K562 (cell line): ENCODE measurements around the gene CCM2. TPM values are rescaled to one million over a fixed set of nuclear protein-coding genes. Genes with fewer than 3 reads are reported as not detected.

Experiments used
- ARID1B ChIP-seq: fragments of 450-650 bp; IDR thresholded peaks from 2 replicates; pipeline ENCODE4 v1.6.1; 2016; ENCODE audit warnings: antibody characterized with exemption, mild to moderate bottlenecking, inconsistent platforms
- ARID2 ChIP-seq: fragments of 450-650 bp; IDR thresholded peaks from 2 replicates; pipeline ENCODE4 v1.6.1; 2017; ENCODE audit warnings: antibody characterized with exemption, mild to moderate bottlenecking
- CBX5 ChIP-seq: IDR thresholded peaks from 2 replicates; pipeline ENCODE4 v1.6.1; 2014; ENCODE audit warnings: low read depth, borderline replicate concordance
- CREB1 ChIP-seq, 2 experiments: sonication (generic) in 1 of 2; formaldehyde crosslinking in 1 of 2; IDR thresholded peaks; 2 replicates each; pipeline versions ENCODE4 v1.6.1 to v1.8.0; 2012 to 2022; ENCODE audit warnings: inconsistent platforms in 1 of 2, mild to moderate bottlenecking in 1 of 2, missing genetic modification reagents in 1 of 2, moderate library complexity in 1 of 2
- CREM ChIP-seq: IDR thresholded peaks from 2 replicates; pipeline ENCODE4 v1.6.1; 2014; ENCODE audit warnings: antibody characterized with exemption, low read depth
- ELF4 ChIP-seq: fragments of 450-650 bp; formaldehyde crosslinking; IDR thresholded peaks from 2 replicates; pipeline ENCODE4 v1.4.0; 2022; ENCODE audit warnings: missing genetic modification characterization
- FUS ChIP-seq: fragments of 200-400 bp; formaldehyde crosslinking; optimal IDR thresholded peaks from 2 replicates; pipeline ENCODE3; 2017; ENCODE audit warnings: low read depth, low read length
- HDAC1 ChIP-seq, 2 experiments: fragments of 450-650 bp; IDR thresholded peaks; 2 replicates each; pipeline ENCODE4 v1.6.1; 2016 to 2017; ENCODE audit warnings: inconsistent platforms in 1 of 2, mild to moderate bottlenecking in 1 of 2, moderate library complexity in 1 of 2
- JUND ChIP-seq, 2 experiments: IDR thresholded peaks; 2 replicates in 1 of 2; 3 replicates in 1 of 2; pipeline ENCODE4 v1.6.1; 2011; ENCODE audit warnings: borderline replicate concordance in 2 of 2, low read depth in 2 of 2, low read length in 2 of 2, improper control_type of control experiment in 1 of 2, missing biosample characterization in 1 of 2, missing genetic modification characterization in 1 of 2, missing genetic modification reagents in 1 of 2
- MECOM ChIP-seq: fragments of 250-450 bp; sonication (Bioruptor Pico); IDR thresholded peaks from 2 replicates; pipeline ENCODE4 v1.8.0; 2022; ENCODE audit warnings: inconsistent platforms
- MYC ChIP-seq, 2 experiments: fragments of 250-450 bp in 1 of 2; sonication (Bioruptor Pico) in 1 of 2; IDR thresholded peaks; 2 replicates each; pipeline versions ENCODE4 v1.5.1 to v1.6.1; 2012 to 2021; ENCODE audit warnings: low read depth in 2 of 2, borderline replicate concordance in 1 of 2, improper control_type of control experiment in 1 of 2, low read length in 1 of 2, mild to moderate bottlenecking in 1 of 2, moderate library complexity in 1 of 2
- NCOR1 ChIP-seq: fragments of 450-650 bp; IDR thresholded peaks from 2 replicates; pipeline ENCODE4 v1.6.1; 2016; ENCODE audit warnings: mild to moderate bottlenecking, moderate library complexity
- NFATC3 ChIP-seq: fragments of 450-650 bp; IDR thresholded peaks from 2 replicates; pipeline ENCODE4 v1.6.1; 2017; ENCODE audit warnings: mild to moderate bottlenecking
- NFIX ChIP-seq: fragments of 250-450 bp; sonication (Bioruptor Pico); IDR thresholded peaks from 2 replicates; pipeline ENCODE4 v1.4.0; 2020; ENCODE audit warnings: low read depth, mild to moderate bottlenecking, moderate library complexity
- NR2F6 ChIP-seq: fragments of 450-650 bp; formaldehyde crosslinking; IDR thresholded peaks from 2 replicates; pipeline ENCODE4 v1.4.0; 2020; ENCODE audit warnings: mild to moderate bottlenecking
- PPARD ChIP-seq: fragments of 250-450 bp; sonication (Bioruptor Pico); IDR thresholded peaks from 2 replicates; pipeline ENCODE4 v1.8.0; 2022; ENCODE audit warnings: inconsistent platforms, mild to moderate bottlenecking, moderate library complexity
- SETDB1 ChIP-seq: IDR thresholded peaks from one replicate; pipeline ENCODE4 v1.6.1; 2012; ENCODE audit warnings: low read length, control low read depth, inconsistent platforms
- SRSF9 ChIP-seq: fragments of 200-400 bp; formaldehyde crosslinking; IDR thresholded peaks from 2 replicates; pipeline ENCODE4 v1.6.1; 2017; ENCODE audit warnings: low read depth, low read length, borderline replicate concordance
- TEAD2 ChIP-seq: fragments of 450-650 bp; IDR thresholded peaks from 2 replicates; pipeline ENCODE4 v1.6.1; 2016; ENCODE audit warnings: missing genetic modification characterization, control low read depth, missing compliant biosample characterization
- ZBTB17 ChIP-seq: fragments of 450-650 bp; formaldehyde crosslinking; IDR thresholded peaks from 2 replicates; pipeline ENCODE4 v1.4.0; 2020; ENCODE audit warnings: mild to moderate bottlenecking
- ZNF133 ChIP-seq: fragments of 250-450 bp; sonication (Bioruptor Pico); IDR thresholded peaks from 2 replicates; pipeline ENCODE4 v1.4.0; 2020; ENCODE audit warnings: mild to moderate bottlenecking
- ZNF224 ChIP-seq: sonication (generic); formaldehyde crosslinking; IDR thresholded peaks from 2 replicates; pipeline ENCODE4 v1.8.0; 2022; ENCODE audit warnings: mild to moderate bottlenecking, missing genetic modification reagents
- ZNF444 ChIP-seq: fragments of 250-450 bp; sonication (Bioruptor Pico); IDR thresholded peaks from 2 replicates; pipeline ENCODE4 v1.4.0; 2020; ENCODE audit warnings: mild to moderate bottlenecking, moderate library complexity
- ZNF445 ChIP-seq: fragments of 250-450 bp; sonication (Bioruptor Pico); IDR thresholded peaks from 2 replicates; pipeline ENCODE4 v1.4.0; 2020; ENCODE audit warnings: low read depth, mild to moderate bottlenecking, moderate library complexity
- ZNF551 ChIP-seq: fragments of 250-450 bp; sonication (Bioruptor Pico); IDR thresholded peaks from 2 replicates; pipeline ENCODE4 v1.5.0; 2021; ENCODE audit warnings: mild to moderate bottlenecking, moderate library complexity
- polyA plus RNA-seq, 8 experiments: library from polyadenylated mRNA; depleted of rRNA in 4 of 8; stranded (reverse) in 5 of 8; unstranded in 3 of 8; fragments of >200 nt; fragmentation: Nextera tagmentation in 2 of 8; fragmentation: Illumina TruSeq in 1 of 8; extraction: Ambion mirVana in 2 of 8; extraction: Trizol in 1 of 8; gene quantifications; 2 replicates each; pipeline versions ENCODE4 v1.2.1 to v1.2.3, GENCODE V29; 2011 to 2014; ENCODE audit warnings: inconsistent platforms in 1 of 8, missing spikeins in 1 of 8
- total RNA-seq, 7 experiments: library from RNA; depleted of rRNA in 6 of 7; stranded (reverse); fragments of >200 nt in 6 of 7; fragmentation: Illumina TruSeq in 2 of 7; extraction: Trizol in 2 of 7; gene quantifications; 2 replicates each; pipeline versions ENCODE4 v1.2.1 to v1.2.3, GENCODE V29; 2011 to 2021; ENCODE audit warnings: low replicate concordance in 1 of 7
- TF ChIP-seq, protein P1 (sequence below): fragments of 450-650 bp; IDR thresholded peaks from 2 replicates; pipeline ENCODE4 v1.6.1; 2016; ENCODE audit warnings: mild to moderate bottlenecking
- TF ChIP-seq, protein P2 (sequence below), 2 experiments: fragments of 250-450 bp in 1 of 2; fragments of 450-650 bp in 1 of 2; sonication (Bioruptor Pico) in 1 of 2; IDR thresholded peaks; 2 replicates each; pipeline versions ENCODE4 v1.6.1 to v1.8.0; 2016 to 2021; ENCODE audit warnings: mild to moderate bottlenecking in 2 of 2, moderate library complexity in 2 of 2, missing compliant biosample characterization in 1 of 2, missing genetic modification characterization in 1 of 2
- TF ChIP-seq, protein P3 (sequence below): sonication (generic); formaldehyde crosslinking; IDR thresholded peaks from 2 replicates; pipeline ENCODE4 v1.8.0; 2022; ENCODE audit warnings: missing genetic modification reagents, mild to moderate bottlenecking, borderline replicate concordance

Gene CCM2
- total and polyA plus RNA-seq, 9 of the 15 experiments (the other 6 are each of a cell fraction or from before 2014, with no cell fraction given), result 0.41 to 38.6 (median 25.9) TPM

DNA sequence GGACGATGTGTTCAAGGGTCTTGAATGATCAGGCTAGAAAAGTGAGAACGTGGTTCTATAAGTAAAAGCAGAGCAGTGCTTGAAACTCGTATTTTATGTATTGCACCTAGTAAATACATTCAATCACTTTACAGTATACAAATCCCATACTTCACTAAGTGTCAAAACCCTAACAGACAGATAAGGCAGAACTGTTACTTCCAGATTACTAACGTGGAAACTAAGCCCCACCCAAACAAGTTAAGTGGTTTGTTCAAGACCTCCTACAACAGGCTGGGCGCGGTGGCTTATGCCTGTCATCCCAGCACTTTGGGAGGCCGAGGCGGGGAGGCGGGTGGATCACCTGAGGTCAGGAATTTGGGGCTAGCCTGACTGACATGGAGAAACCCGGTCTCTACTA, 12.0 kb upstream of the CCM2 start (continued):
- TF ChIP-seq MYC (IDR thresholded peaks at IDR 0.05; ENCODE audit: low read depth, low read length), result 0 out of 2 replicates have a peak, but pooled peaks have one; percentile 24
- no peak for TF ChIP-seq MYC (CRISPR knock-in tag; IDR thresholded peaks at IDR 0.05; ENCODE audit: borderline replicate concordance, low read depth)
- peak; percentile 87 for TF ChIP-seq NCOR1
- no peak for TF ChIP-seq SETDB1
- TF ChIP-seq NR2F6 (CRISPR knock-in tag), result no peak
- TF ChIP-seq ARID1B, result peak; percentile 91
- TF ChIP-seq, protein P1, sequence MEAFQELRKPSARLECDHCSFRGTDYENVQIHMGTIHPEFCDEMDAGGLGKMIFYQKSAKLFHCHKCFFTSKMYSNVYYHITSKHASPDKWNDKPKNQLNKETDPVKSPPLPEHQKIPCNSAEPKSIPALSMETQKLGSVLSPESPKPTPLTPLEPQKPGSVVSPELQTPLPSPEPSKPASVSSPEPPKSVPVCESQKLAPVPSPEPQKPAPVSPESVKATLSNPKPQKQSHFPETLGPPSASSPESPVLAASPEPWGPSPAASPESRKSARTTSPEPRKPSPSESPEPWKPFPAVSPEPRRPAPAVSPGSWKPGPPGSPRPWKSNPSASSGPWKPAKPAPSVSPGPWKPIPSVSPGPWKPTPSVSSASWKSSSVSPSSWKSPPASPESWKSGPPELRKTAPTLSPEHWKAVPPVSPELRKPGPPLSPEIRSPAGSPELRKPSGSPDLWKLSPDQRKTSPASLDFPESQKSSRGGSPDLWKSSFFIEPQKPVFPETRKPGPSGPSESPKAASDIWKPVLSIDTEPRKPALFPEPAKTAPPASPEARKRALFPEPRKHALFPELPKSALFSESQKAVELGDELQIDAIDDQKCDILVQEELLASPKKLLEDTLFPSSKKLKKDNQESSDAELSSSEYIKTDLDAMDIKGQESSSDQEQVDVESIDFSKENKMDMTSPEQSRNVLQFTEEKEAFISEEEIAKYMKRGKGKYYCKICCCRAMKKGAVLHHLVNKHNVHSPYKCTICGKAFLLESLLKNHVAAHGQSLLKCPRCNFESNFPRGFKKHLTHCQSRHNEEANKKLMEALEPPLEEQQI, result no peak
- no peak for TF ChIP-seq CREM
- TF ChIP-seq ZNF224, result no peak
- no peak for TF ChIP-seq ZNF444 (CRISPR knock-in tag)
- no peak for TF ChIP-seq ARID2
- TF ChIP-seq CREB1 (IDR thresholded peaks at IDR 0.05), result peak; percentile 36; the same call in 1 of the 2 replicates
- no peak for TF ChIP-seq CREB1 (CRISPR knock-in tag; IDR thresholded peaks at IDR 0.05)
- TF ChIP-seq ZNF133, result no peak
- TF ChIP-seq MECOM, result no peak
- no peak for TF ChIP-seq ELF4
- TF ChIP-seq PPARD (CRISPR knock-in tag), result no peak
- no peak for TF ChIP-seq ZBTB17
- no peak for TF ChIP-seq CBX5
- TF ChIP-seq NFIX, result no peak
- TF ChIP-seq TEAD2 (tag), result no peak
- no peak for TF ChIP-seq FUS
- TF ChIP-seq ZNF551 (CRISPR knock-in tag), result no peak
- TF ChIP-seq, protein P2, sequence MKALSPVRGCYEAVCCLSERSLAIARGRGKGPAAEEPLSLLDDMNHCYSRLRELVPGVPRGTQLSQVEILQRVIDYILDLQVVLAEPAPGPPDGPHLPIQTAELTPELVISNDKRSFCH (CRISPR knock-in tag; IDR thresholded peaks at IDR 0.05), result no peak
- TF ChIP-seq, protein P2 (tag; IDR thresholded peaks at IDR 0.05), result no peak
- TF ChIP-seq HDAC1 (IDR thresholded peaks at IDR 0.05), result peak; percentile 75 to 98; a peak in 3 of 4 replicates
- TF ChIP-seq NFATC3, result no peak
- TF ChIP-seq SRSF9, result no peak
- no peak for TF ChIP-seq ZNF445
- TF ChIP-seq JUND (IDR thresholded peaks at IDR 0.05; ENCODE audit: borderline replicate concordance, low read depth, low read length), result no peak; the same call in 1 of the 2 replicates
- TF ChIP-seq JUND (tag; IDR thresholded peaks at IDR 0.05; ENCODE audit: borderline replicate concordance, low read depth, low read length), result no peak
- TF ChIP-seq, protein P3, sequence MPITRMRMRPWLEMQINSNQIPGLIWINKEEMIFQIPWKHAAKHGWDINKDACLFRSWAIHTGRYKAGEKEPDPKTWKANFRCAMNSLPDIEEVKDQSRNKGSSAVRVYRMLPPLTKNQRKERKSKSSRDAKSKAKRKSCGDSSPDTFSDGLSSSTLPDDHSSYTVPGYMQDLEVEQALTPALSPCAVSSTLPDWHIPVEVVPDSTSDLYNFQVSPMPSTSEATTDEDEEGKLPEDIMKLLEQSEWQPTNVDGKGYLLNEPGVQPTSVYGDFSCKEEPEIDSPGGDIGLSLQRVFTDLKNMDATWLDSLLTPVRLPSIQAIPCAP (CRISPR knock-in tag), result no peak
